ENCODE results near the gene ZP1. TPM values are rescaled to one million over a fixed set of nuclear protein-coding genes. Genes with fewer than 3 reads are reported as not detected.

ZP1 gene
- total and polyA plus RNA-seq, 10 of the 15 experiments (the other 5 are each of a cell fraction or from before 2014, with no cell fraction given): not detected

- TF ChIP-seq ZNF687 (IDR thresholded peaks at IDR 0.05) (no peak), TARDBP (IDR thresholded peaks at IDR 0.05; ENCODE audit: borderline replicate concordance) (no peak), RFX5 (IDR thresholded peaks at IDR 0.05; ENCODE audit: low read depth, low read length) (no peak), CHD1 (IDR thresholded peaks at IDR 0.05; ENCODE audit: low read depth, low read length) (no peak), EZH2 (IDR thresholded peaks at IDR 0.05; ENCODE audit: borderline replicate concordance, control insufficient read depth, low read depth, low read length) (no peak), SUPT20H (IDR thresholded peaks at IDR 0.05; ENCODE audit: borderline replicate concordance, control insufficient read depth, low read depth, low read length) (no peak), RAD51 (IDR thresholded peaks at IDR 0.05) (no peak), ASH2L (IDR thresholded peaks at IDR 0.05; ENCODE audit: borderline replicate concordance, low read depth) (no peak), FOXK2 (IDR thresholded peaks at IDR 0.05) (no peak), POU2F2 (IDR thresholded peaks at IDR 0.05; ENCODE audit: borderline replicate concordance, low read depth, low read length) (0 out of 3 replicates have a peak, but pooled peaks have one; percentile 17), ZSCAN29 (IDR thresholded peaks at IDR 0.05) (no peak), CTCF (IDR thresholded peaks at IDR 0.05 in 2 of 3, conservative IDR thresholded peaks at IDR 0.05 in 1 of 3; ENCODE audit: control insufficient read depth in 2 of 3, extremely low read depth in 1 of 3, insufficient read depth in 1 of 3, low read depth in 3 of 3, low read length in 3 of 3) (peak; percentile 43 to 75 (median 52)), SIN3A (IDR thresholded peaks at IDR 0.05; ENCODE audit: low read depth, low read length) (peak; percentile 46; the same call in 1 of the 2 replicates), SMC3 (IDR thresholded peaks at IDR 0.05; ENCODE audit: borderline replicate concordance, low read length) (peak; percentile 48; the same call in 1 of the 2 replicates), BCLAF1 (IDR thresholded peaks at IDR 0.05) (no peak), E2F4 (IDR thresholded peaks at IDR 0.05; ENCODE audit: low read depth, low read length) (no peak; the same call in 1 of the 2 replicates), ETV6 (conservative IDR thresholded peaks at IDR 0.05 in 1 of 2, IDR thresholded peaks at IDR 0.05 in 1 of 2; ENCODE audit: borderline replicate concordance in 1 of 2, low read depth in 1 of 2) (peak in 1 of 2 experiments; percentile 100; a peak in 2 of 4 replicates), RUNX3 (IDR thresholded peaks at IDR 0.05; ENCODE audit: low read length) (no peak)
These were observed 48.0 kb downstream of the ZP1 start (continued) for GRCh38 chr11:60915248-60915914.
